ENCODE data around the gene ENPP6.
"Not testable (repeated sequence)": the region's sequence is repeated elsewhere in the genome, so short reads cannot be mapped to it uniquely, and the experiment has no call there.

ENPP6 gene

DNA sequence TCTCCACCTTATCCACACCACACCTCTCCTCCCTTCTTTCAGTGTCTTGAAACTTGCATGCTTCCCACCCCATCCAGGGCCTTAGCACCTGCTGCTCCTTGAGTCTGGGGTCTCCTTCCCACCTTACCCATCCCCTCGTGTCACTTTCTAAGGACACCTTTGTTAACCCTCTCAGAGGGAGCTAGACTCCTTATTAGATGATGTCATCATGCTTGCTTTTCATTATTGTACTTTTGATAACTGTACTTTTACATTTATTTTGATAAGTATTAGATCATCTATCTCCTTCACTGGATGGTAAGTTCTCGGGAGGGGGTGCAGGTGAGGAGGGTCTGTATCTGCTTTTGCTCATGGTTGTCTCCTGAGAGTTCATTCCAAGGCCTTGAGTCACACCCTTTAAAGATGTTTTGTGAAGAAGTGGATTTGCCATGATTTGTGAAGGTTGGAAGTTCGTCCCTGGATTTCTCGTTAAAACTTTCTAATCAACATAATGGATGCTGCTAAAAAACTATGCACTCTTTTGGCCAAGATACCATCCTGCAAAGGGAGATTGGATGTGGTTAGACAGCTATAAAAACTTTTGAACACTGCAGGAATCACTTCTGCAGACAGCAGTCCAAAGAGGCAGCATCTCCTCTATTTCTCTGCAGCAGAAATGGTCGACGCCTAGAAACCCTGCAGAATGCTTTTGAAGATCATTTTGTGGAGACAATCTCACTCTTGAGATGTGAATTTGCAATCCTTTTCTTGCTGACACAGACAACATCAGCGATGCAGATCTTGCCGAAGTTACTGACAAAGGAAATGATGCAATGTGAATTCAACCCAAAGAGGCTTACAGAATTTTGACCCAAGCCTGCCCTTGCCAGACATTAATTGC is 69.6 kb downstream of the ENPP6 start:
- peak; percentile 20 for DNase-seq

DNA sequence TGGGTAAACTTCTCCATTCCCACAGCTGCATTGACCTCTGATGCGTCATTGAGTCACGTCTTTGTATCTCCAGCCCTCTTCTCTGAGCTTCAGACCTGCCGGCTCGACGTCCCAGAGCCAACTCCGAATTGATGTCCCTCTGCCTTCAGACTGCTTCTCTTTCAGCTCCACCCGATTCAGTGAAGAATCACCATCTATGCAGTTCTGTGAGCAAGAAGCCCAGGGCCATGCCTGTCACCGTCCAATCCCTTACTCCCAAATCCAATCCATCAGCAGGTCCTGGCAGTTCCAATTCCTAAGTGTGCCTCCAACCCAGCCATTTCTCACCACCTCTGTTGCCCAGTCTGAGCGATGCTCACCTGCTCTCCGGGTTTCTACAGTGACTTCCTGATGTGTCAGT is 70.7 kb downstream of the ENPP6 start:
- no peak for DNase-seq

DNA sequence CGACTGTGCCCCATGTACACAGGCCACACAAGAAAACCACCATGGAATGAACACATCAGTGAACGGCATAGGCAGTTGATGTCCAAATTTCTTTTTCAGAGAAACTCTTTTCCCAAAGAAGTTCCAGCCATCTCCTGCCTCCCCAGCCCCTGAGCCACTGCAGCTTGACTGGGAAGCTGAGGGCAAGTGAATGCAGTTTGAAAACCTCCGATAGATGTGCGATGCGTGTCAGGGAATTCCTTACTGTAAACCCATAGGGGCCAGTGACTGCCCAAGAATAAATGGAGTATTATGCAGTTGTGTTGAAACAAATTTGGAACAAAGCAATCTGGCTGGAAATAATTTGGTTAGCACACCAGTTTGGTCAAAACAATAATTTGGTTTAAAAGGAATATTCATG is 72.1 kb downstream of the ENPP6 start:
- DNase-seq: no peak

DNA sequence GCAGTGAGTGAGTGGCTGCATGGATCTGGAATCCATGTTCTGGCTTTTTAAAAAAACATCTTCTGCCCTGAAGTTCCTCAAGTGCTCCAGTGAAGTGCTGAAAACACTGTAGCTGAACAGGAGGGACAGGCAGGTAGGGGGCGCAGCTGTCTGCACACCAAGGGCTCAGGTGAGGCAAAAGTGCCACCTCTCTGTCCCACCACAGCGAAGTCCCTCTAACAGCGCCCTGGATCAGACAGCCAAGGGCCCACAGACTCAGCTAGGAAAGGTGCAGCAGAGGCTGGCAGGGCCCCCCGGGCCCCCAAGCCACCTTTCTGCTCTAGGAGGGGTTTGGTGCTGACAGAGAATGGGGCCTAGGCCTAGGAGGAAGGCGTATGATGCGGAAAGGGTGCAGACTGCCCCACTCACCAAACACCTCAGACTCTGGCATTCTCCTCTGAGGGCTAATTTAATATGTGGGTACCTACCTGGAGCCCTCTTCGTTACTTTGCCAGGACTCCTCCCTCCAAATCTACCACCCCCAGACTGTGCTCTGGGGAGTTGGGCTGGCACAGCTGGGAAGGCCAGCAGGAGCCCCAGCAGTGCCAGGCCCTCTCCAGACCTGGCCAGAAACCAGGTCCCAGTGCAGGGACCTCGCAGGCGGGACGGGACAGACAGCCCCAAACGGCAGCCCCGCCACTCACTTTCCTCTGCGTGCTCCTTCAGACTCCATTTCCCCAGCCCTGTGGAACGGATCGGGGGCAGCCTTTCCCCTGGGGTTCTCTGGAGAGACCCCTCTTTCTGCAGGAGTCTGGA is 73.7 kb downstream of the ENPP6 start:
- DNase-seq: no peak

DNA sequence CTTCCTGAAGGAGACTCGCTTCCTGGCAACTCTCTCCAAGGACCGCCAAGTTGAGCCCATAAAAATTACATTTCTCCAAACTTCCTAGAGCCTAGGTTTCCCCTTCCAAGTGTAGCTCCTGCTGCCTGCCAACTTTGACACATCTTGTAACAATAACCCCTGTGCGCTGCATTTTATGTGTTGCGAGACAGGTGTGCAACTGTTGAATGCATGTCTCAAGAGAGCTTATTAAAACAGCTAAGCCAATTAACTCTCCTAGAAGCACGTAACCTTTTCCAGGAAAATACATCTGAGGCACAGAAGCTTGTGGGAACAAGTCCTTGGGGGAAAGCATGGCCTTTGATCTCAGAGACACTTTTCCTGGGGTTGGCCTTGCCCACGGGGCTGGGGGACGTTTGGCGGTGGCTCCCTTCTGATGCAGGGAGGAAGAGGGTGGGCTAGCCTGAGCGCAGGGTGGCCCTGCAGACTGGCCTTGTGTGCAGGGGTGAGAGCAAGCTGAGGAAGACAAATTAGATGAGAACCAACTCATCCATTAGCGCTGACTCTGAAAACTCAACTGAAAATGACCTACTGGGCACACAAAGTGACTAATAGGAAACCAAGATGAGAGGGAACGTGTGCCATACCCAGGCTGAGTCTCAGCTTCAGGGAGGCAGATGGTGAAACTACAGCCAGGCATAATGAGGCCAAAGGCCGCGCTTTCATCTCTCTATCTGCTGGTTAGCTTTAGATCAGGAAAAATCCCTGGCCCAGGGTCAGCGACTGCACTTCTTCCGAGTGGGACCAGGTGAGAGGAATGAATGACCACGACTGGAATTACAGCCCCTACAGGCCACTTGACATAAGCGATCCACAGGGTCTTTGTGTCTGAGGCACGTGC is 75.3 kb downstream of the ENPP6 start:
- DNase-seq: no peak

DNA sequence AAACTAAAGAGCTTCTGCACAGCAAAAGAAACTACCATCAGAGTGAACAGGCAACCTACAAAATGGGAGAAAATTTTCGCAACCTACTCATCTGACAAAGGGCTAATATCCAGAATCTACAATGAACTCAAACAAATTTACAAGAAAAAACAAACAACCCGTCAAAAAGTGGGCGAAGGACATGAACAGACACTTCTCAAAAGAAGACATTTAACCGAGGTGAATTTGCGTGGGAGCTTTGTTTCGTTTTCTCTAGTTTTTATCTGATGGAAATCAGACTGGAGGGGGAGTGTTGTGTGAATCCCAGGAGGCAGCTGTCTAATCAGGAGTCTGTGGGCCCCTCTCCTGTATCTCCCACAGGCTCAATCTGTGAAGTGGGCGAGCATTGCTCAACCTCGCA is 76.8 kb downstream of the ENPP6 start:
- not testable (repeated sequence) for DNase-seq

DNA sequence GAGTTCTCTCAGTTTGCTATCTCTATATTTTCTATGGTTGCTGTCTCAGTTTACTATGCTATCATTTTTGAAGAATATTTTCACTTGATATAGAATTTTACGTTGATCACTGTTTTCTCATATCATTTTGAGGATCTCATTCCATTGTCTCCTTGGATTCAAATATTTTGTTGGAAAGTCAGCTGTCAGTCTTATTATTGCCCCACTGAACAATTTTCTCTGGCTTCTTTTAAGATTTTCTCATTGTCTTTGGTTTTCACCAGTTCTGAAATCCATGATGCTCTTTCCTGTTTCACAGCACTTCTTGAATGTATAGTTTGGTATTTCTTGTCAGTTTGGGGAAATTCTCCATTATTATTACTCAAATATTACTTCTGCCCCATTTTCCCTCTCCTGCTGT is 81.1 kb downstream of the ENPP6 start:
- DNase-seq: no peak

DNA sequence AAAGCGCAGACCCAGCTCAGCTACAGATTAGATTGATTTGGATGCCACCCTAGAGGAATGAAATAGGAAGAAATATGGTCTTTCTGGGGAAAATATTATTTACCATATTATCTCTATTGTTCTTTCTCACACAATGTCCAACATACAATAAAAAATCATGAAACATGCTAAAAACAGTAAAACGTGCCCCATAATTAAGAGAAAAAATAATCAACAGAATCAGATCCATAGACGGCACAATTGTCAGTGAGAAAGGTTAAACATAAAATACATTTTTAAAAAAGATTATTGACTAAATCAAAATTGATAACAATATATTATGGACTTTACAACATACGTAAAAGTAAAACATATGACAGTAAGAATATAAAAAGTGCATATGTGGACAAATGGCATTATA is 90.9 kb downstream of the ENPP6 start:
- DNase-seq: no peak

DNA sequence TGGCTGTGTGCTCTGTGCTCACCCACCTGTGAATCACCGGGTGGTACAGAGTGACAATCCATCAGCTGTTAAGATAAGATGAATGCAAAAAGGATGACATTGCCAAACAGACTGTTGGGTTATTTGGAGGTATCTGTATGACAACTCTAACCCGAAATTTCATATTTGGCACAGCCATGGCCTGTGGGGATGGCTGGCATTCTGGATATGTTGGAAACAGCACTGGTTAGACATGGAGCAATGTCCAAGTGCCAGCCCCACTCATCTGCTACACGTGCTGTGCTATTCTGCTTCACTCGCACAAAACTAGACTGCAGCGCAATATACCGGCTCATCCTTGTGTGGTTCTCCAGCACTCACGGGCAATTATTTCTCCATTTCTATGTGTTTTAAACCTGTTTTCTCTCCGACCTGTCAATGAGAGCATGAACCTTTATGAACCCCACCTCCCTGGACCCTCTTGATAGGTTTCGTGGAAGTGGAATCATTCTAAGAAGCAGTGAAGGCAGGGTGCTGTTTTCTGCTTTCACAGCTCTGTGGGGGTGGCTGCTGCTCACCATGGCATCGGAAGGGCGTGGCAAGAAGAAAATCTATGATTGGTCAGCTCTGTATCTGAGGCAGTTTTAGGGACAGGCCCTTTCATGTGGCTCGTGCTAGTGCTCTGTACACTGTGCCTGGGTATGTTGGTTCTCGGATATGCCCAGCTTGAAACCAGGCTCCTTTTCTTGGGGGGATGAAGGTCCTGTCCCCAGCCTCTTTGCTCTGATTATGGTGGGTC is 94.9 kb downstream of the ENPP6 start:
- DNase-seq: no peak

DNA sequence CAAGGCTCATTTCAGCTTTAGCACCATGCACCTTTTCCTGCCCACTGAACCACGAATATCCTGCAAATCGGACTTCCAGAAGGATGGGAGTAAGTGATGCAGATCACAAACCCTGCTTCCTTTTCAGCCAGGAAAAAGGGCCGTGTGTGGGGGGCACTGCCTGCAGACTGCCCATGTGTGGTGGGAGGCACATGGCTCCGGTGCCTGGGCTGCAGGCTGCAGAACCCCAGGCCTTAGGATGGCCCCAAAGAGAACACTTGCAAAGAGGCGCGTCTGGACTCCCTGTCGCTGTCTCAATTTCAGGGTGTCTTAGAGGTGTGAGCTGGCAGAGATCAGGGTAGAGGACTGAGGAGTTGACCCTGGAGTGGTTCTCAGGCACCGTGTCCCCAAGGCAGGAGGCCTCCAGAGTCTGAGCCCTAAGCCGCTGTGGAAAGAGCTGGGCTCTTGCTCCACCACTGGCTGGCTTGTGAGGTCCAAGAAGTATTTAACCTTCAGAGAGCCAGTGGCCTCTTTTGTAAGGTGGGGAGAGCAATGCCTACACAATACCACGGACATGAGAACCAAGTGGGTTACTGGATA is 97.0 kb downstream of the ENPP6 start:
- no peak for DNase-seq

DNA sequence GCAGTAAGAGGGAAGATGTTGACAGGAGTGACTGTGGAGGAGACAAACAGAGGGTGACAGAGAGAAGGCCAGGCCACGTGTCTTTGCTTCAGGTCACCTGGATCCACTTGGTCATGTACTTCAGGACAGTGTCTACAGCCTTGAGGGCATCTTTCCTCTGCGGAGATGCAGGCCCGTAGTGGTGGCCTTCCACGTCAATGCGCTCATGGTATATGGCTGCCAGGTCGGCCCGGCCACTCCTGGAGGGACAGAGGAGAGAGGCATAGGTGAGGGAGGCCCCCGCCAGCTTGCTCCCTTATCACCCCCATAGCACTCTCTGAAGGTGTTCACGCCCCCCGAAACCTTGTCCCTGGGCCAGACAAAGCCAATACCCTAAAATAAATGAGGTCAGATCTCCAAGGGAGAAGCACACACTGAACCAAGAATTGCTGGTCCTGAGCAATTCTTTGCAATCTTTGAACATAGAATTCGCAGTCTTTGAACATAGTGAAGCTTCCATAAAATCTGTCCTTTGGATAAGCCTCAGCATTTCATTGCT is 99.9 kb downstream of the ENPP6 start:
- DNase-seq: no peak

DNA sequence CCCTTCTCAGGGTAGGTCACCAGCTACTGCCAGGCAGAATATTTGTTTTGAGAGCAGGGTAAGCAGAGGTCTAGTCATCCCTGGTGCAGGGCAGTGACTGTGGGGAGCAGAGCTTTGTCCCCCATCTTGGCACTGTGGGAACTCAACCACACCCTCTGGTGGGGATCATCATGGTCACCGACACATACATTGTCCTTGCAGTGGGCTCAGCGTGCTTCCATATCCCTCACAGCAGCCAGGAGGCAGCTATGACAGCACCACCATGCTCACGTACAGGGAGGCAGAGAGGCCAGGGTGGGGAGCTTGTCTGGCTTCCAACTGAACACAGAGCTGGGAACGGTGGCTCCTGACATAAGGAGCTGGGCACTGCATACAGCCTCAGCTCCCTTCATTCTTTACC is 102.3 kb downstream of the ENPP6 start:
- DNase-seq: no peak

DNA sequence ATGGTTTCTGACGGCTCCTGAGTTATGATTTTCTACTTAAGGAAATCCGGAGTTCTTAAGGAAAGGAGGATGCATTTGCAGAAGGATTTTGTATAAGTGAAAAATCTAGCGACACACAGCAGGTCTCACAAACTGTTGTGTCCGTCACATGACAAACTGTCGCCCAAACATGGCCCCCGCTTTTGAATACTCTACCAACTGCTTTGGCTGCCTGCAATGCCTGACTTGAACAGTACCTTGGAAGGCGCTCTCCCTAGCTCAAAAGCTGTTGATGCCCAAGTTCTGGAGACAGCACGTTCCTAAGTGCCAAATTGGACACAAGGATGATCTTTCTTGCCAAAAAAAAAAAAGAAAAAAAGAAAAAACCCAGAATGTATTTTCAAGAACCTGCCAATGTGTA is 103.2 kb downstream of the ENPP6 start:
- DNase-seq: no peak

DNA sequence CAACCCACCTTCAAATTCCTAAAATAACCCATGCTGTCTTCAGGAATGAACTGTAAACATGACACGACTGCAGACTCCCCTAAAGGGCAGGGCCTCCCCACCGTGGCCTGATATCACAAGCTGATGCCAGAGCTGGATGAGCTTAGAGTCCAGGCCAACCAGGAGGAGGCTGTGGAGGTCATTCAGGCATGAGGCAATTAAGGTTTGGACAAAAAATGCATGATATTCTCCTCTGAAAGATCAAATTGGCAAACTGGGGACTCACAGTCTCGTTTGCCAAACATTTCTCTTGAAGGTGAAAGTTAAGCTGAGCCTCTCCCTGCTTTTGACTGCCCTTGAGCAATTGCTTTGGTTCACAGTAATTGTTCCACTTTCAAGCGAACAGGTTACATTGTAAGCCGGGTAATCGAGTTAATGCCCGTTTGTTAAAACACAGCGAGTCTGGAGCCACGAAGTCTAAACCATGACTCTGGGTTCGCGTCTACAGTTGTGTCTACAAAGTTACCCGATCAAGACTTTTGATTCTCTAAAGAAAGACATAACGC is 105.6 kb downstream of the ENPP6 start:
- no peak for DNase-seq

DNA sequence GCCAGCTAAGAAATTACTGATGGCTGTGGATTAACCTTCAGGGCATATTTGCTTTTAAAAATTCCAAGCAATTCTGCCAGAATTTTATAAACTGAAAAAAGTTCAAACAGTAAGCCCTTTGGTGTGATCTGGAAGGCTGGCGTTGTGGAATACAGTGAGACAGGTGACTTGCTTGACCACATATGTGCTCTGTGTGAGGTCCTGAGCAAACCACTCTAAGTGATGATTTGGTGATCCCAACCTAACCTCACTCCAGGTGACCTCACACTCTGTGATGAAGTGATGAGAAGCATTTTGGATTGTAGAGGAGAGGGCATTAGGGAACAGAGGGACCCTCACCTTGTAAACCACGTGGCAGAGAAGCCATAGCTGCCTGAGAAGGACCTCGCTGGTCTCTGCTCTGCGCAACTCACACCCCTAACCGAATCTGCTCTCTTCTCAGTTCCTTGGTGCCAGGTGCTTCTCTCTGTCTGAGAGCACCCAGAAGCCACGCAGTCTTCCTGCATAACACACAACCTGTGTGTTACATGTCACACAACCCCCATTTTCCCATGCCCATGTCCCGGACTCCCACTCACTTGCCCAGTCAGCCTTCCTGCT is 106.3 kb downstream of the ENPP6 start:
- no peak for DNase-seq

DNA sequence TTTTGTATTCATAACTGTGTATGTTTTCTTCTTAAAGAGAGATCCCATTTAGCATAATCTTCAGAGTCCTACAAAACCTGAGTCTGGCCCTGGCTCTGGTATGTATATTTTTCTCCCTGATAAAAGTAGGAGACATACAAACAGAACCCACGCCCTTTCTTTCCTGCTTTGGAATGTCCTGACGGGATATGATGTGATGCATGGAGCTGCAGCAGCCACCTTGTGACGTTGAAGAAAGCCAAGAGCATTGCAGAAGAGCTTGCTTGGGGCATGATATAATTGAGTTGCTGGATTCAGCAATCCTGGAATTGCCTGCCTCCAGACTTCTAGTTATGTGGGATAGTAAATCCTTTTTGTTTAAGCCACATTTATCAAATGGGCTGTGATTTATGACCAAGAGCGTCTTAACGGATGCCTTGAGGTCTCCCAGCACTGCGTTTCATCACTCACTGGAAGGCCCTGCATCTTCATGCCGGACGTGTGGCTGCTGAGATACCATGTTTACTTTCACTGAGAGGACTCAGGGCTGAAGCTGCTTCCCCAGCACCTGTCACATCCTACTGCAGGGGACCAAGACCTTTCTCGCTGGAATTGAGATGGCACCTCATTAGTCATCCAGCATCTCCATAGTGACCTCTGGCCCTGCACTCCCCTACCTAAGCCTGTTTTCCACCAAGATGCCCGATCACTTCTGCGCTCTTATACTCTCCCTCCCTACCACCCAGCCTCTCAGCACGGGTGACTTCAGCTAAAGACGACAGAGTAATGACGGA is 107.0 kb downstream of the ENPP6 start:
- DNase-seq: no peak

DNA sequence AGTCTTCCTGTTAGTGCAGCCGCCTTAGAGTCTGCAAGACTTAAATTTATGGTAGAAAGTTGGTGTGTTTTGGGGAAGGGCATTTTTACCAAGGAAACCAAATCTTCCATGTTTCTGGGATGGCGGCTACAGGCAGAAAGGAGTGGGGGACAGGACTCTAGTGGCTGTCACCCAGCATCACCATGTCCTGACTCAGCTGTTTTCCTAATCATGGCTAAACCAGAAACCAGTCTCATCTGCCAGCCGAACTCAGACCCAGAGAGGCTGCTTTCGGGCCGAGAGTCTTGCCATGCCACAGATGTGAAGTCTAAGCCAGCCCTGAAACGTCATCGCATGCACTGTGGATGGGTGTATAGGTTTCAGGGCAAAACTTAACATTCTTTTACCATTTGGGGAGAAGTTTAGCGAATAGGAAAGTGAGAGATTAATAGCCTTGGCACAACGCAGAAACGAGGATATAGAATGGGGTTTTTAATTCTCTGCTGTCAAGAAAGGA is 109.6 kb downstream of the ENPP6 start:
- no peak for DNase-seq

DNA sequence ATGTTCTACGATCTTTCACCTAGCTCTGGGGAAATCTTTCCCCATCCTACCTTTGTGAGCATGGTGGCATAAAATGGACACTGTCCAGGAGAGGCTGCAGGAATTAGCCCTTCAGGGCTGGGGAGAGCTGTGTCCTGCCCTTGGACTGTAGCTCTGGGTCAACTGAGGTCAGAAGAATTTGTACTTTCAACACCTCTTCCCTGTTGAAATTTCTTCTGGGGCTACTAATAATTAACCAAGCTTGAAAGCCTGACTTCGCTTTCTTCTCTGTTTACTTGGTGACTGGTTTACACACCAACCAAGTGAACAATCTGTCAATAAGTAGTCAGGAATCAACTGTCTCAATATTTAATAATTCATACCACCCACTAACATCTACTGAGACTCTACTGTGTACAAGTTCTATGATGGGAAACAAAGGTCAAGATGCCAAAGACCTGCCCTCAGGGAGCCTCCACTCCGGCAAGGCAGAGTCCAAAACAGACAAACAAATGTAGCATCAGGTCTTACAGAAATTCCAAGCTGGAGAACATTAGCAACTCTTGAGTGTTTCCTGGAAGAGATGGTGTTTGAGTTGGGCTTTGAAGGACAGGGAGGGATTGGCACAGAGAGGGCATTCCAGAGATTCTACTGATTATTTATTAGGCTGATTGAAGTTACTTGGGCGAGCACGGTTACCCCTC is 113.1 kb downstream of the ENPP6 start:
- DNase-seq: no peak

Measured in fibroblast of skin of back (primary cell).